Measurements from ENCODE around the gene DNAH3. TPM values are rescaled to one million over a fixed set of nuclear protein-coding genes. Genes with fewer than 3 reads are reported as not detected.
"Not testable (repeated sequence)": the region's sequence is repeated elsewhere in the genome, so short reads cannot be mapped to it uniquely, and the experiment has no call there.

The DNAH3 gene
- total RNA-seq, 1 experiment from 2014 or later, result 0.21 TPM

DNA sequence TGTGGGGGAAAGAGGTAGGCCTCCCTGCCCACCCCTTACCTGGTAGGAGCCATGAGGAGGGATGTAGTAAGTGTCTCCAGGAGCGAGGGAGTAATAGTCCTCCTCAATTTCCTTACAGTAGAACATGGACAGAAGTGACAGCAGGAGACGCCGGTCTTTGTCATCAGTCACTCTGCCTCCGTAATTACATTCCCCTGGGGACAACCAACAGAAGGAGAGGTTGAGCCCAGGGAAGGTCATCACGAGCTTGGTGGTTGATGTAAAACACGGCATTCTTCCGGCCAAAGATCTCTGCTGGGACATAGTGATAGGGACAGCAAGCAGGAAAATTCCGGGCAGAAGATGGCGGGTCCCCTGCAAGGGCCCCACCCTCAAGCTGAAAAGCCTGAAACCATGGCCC, 202.2 kb downstream of the DNAH3 start:
- BruUV-seq (replicated peaks), result no TSS peak
- no peak for TF ChIP-seq CTCF (IDR thresholded peaks at IDR 0.05; ENCODE audit: unreplicated experiment)
- DNase-seq, result no peak
- intact Hi-C loops (cut with micrococcal nuclease; ENCODE audit: unreplicated experiment), result no loop called here
- Mint-ChIP-seq H3K4me1 (ENCODE audit: low read depth, unreplicated experiment) (no peaks in the 10 kb centered on the region), H3K27me3 (ENCODE audit: unreplicated experiment) (peaks cover 14% of the 10 kb centered on the region), H3K27ac (ENCODE audit: unreplicated experiment) (no peak overlapping the region), H3K36me3 (ENCODE audit: insufficient read depth, unreplicated experiment) (no peaks in the 10 kb centered on the region), H3K4me3 (ENCODE audit: low read depth, unreplicated experiment) (no peak overlapping the region), H3K9me3 (ENCODE audit: low read depth, unreplicated experiment) (no peaks in the 10 kb centered on the region)
- CTCF ChIA-PET, result no interaction called here

DNA sequence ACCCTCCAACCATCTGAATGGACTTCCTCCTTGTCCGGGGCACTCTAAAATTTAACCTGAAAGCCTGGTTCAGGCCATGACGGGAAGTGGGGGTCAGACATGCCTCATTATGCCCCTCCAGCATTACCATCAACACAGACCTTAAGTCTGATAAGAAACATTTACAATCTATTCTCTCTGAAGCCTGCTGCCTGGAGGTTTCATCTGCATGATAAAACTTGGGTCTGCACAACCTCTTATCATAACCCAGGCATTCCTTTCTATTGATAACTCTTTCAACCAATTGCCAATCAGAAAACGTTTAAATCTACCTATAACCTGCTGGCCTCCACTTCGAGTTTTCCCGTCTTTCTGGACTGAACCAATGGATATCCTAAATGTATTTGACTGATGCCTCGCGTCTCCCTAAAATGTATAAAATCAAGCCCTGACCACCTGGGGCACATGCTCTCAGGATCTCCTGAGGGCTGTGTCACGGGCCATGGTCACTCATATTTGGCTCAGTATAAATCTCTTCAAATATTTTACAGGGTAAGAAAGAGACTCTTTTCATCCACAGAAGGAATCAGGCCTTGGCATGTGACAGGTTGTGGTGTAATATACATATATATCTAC, 204.5 kb downstream of the DNAH3 start:
- no peak overlapping the region for H3K27ac Mint-ChIP-seq (ENCODE audit: unreplicated experiment)
- TF ChIP-seq CTCF (IDR thresholded peaks at IDR 0.05; ENCODE audit: unreplicated experiment), result no peak
- no peaks in the 10 kb centered on the region for H3K36me3 Mint-ChIP-seq (ENCODE audit: insufficient read depth, unreplicated experiment)
- intact Hi-C loops (cut with micrococcal nuclease; ENCODE audit: unreplicated experiment), result no loop called here
- CTCF ChIA-PET, result no interaction called here
- H3K27me3 Mint-ChIP-seq (ENCODE audit: unreplicated experiment), result peaks cover 14% of the 10 kb centered on the region
- DNase-seq, result no peak
- no peaks in the 10 kb centered on the region for H3K9me3 Mint-ChIP-seq (ENCODE audit: low read depth, unreplicated experiment)
- no TSS peak for BruUV-seq (replicated peaks)
- H3K4me3 Mint-ChIP-seq (ENCODE audit: low read depth, unreplicated experiment), result no peak overlapping the region
- H3K4me1 Mint-ChIP-seq (ENCODE audit: low read depth, unreplicated experiment), result peaks cover 5% of the 10 kb centered on the region

GRCh38 chr16:20945575-20945875, 205.1 kb downstream of the DNAH3 start:
- H3K36me3 Mint-ChIP-seq (ENCODE audit: insufficient read depth, unreplicated experiment), result not testable (repeated sequence)

DNA sequence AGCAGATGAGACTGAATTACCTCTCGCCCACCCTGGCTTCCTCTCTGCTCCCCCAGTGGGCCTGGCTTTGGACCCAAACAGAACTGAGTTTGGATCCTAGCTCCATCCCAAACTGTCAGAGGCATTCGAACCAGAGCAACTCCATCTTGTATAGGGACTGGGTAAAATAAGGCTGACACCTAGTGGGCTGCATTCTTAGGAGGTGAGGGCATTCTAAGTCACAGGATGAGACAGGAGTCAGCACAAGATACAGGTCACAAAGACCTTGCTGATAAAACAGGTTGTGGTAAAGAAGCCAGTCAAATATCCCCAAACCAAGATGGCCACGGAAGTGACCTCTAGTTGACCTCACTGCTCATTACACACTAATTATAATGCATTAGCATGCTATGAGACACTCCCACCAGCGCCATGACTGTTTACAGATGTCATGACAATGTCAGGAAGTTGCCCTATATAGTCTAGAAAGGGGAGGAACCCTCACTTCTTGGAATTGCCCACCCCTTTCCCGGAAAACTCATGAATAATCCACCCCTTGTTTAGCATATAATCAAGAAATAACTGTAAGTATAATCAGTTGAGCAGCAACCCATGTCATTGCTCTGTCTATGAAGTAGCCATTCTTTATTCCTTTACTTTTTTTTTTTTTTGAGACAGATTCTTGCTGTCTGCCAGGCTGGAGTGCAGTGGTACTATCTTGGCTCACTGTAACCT, 205.6 kb downstream of the DNAH3 start:
- BruUV-seq (replicated peaks), result no TSS peak
- CTCF ChIA-PET, result no interaction called here
- intact Hi-C loops (cut with micrococcal nuclease; ENCODE audit: unreplicated experiment), result no loop called here
- no peak for TF ChIP-seq CTCF (IDR thresholded peaks at IDR 0.05; ENCODE audit: unreplicated experiment)
- no peaks in the 10 kb centered on the region for H3K36me3 Mint-ChIP-seq (ENCODE audit: insufficient read depth, unreplicated experiment)
- no peak for DNase-seq
- peaks cover 14% of the 10 kb centered on the region for H3K27me3 Mint-ChIP-seq (ENCODE audit: unreplicated experiment)
- H3K9me3 Mint-ChIP-seq (ENCODE audit: low read depth, unreplicated experiment), result no peaks in the 10 kb centered on the region
- no peak overlapping the region for H3K4me3 Mint-ChIP-seq (ENCODE audit: low read depth, unreplicated experiment)
- H3K4me1 Mint-ChIP-seq (ENCODE audit: low read depth, unreplicated experiment), result peaks cover 8% of the 10 kb centered on the region
- H3K27ac Mint-ChIP-seq (ENCODE audit: unreplicated experiment), result no peak overlapping the region

More at GRCh38 chr16:20945575-20945875, 205.1 kb downstream of the DNAH3 start:
- CTCF ChIA-PET; H3K4me1 Mint-ChIP-seq (ENCODE audit: low read depth, unreplicated experiment); intact Hi-C loops (cut with micrococcal nuclease; ENCODE audit: unreplicated experiment); BruUV-seq (replicated peaks); H3K9me3 Mint-ChIP-seq (ENCODE audit: low read depth, unreplicated experiment); H3K4me3 Mint-ChIP-seq (ENCODE audit: low read depth, unreplicated experiment); H3K27ac Mint-ChIP-seq (ENCODE audit: unreplicated experiment); DNase-seq: not testable (repeated sequence)
- peaks cover 14% of the 10 kb centered on the region for H3K27me3 Mint-ChIP-seq (ENCODE audit: unreplicated experiment)

DNA sequence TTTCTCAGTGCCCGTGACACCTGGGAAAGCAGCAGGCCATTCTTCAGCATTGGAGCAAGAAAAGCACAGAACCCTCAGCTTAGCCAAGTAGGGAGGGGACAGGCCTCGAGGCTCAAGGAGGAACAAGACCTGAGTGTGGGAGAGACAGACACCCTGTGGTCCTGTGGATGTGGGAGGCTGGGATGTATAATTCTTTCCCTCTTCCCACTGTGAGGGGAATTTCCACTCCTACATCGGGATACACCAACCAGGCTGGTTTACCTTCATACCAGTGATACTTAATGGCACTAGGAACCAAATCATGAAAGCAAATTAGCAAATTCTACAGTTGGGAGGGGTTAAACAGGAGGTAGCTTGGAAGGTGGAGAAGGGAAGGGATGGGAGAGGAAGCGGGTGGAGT, 208.4 kb downstream of the DNAH3 start:
- H3K4me1 Mint-ChIP-seq (ENCODE audit: low read depth, unreplicated experiment), result peaks cover 8% of the 10 kb centered on the region

More for the DNA sequence above, 208.4 kb downstream of the DNAH3 start:
- CTCF ChIA-PET, result interaction anchor here (0.6 kb wide), 1 partner anchor 14 kb away, joined by 3 read pairs; no protein-coding TSS in a partner anchor
- H3K27ac Mint-ChIP-seq (ENCODE audit: unreplicated experiment), result no peak overlapping the region
- H3K9me3 Mint-ChIP-seq (ENCODE audit: low read depth, unreplicated experiment), result no peaks in the 10 kb centered on the region
- H3K4me3 Mint-ChIP-seq (ENCODE audit: low read depth, unreplicated experiment), result no peak overlapping the region
- BruUV-seq (replicated peaks), result no TSS peak
- no peaks in the 10 kb centered on the region for H3K27me3 Mint-ChIP-seq (ENCODE audit: unreplicated experiment)
- intact Hi-C loops (cut with micrococcal nuclease; ENCODE audit: unreplicated experiment), result no loop called here
- no peaks in the 10 kb centered on the region for H3K36me3 Mint-ChIP-seq (ENCODE audit: insufficient read depth, unreplicated experiment)
- DNase-seq, result no peak
- TF ChIP-seq CTCF (IDR thresholded peaks at IDR 0.05; ENCODE audit: unreplicated experiment), result no peak
